GM19099 (cell line): ENCODE measurements around the gene CORO2A.

Experiments
- POLR2A ChIP-seq: IDR thresholded peaks from 3 replicates; pipeline ENCODE4 v1.6.1; 2011; ENCODE audit warnings: low read depth; ENCODE audit not compliant: insufficient read length; ENCODE audit errors: extremely low read depth

CORO2A gene

GRCh38 chr9:98185021-98185567 lies 7.3 kb downstream of the CORO2A start:
- no peak for TF ChIP-seq POLR2A

GRCh38 chr9:98184326-98184725 lies 8.1 kb downstream of the CORO2A start:
- TF ChIP-seq POLR2A = no peak

DNA sequence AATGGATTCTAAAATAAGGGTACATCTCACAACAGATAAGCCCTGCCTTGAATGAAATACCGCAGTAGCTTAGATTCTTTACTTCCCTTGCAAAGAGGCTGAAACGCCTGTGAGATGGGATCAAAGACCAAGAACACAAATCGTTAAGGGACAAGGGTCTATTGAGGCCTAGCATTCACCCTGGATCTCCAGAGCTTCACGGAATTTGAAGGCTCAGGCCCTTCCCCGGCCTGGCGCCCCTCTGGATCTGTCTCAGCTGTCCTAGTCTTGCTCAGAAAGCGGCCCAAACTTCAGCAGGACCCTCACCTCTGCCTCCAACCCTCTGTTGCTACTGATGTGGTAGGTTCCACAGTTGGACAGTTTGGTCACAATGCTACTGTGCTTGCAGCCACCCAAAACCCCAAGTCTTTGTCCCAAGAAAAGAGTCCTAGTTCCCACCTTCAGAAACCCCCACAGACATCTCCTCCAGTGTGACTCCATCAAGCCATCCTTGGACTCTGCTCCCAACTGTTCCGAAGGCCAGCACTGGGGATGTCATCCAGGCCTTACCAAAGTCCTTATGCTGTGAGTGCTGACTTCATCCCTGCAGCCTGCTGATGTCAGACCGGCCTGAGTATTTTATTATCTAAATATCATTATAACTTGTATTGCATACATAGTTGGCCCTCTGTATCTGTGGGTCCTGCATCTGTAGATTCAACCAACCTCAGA lies 9.4 kb downstream of the CORO2A start:
- no peak for TF ChIP-seq POLR2A

- no peak for TF ChIP-seq POLR2A
Observed at GRCh38 chr9:98182069-98182820, 10.2 kb downstream of the CORO2A start.

DNA sequence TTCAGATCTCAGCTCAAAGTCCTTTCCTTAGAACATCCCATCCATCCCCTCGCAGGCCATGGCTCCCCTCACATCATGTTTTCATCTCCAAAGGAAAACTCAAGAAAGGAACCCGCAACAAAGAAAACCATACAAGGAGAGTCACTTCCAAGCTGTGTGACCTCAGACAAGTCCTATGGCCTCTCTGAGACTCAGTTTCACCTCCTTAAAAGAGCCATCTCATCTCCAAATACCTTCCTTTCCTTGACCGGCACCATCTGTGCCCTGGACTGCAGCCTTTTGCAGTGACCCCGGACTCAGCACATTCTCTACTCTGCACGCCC lies 10.7 kb downstream of the CORO2A start:
- TF ChIP-seq POLR2A = no peak

- TF ChIP-seq POLR2A = no peak
Observed at GRCh38 chr9:98180996-98181395, 11.4 kb downstream of the CORO2A start.

DNA sequence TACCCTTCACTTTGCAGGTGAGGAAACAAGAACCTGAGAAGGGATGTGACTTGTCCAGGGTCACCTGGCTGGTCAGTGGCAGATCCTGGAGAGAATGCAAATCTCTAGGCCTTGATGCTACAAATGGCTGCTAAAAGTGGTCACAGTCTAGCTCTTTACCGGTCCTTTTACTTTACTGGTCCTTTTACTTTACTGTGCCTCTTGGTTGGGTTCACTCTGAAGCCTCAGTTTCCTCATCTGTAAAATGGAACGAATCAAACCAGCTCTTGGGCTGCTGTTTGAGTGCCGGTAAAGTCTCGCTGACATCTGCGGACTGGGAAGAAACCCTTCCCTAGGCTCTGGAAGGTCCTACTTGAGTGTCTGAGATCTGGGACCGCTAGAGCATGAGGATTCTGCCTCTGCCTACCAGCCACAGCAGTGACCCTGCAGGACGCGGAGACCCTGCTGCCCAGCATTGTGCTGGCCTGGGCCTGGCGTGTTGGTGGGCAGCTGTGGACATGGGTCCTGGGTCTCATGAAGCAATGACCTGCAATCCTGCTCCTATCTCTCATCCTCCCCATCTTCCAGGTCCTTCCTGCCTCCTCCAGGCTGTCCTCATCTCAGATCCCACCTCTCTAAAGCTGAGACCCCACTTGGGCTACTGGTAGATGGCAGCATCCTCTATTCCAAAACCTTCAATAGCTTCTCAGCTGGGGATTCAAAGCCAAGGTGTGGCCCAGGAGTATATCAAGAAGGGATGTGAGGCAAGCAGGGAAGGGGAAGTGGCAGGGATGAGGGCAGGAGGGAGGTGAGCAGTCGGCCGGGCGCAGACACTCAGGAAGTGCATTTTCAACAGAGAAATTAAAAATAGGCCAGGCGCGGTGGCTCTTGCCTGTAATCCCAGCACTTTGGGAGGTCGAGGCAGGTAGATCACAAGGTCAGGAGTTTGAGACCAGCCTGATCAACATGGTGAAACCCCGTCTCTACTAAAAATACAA lies 13.3 kb downstream of the CORO2A start:
- TF ChIP-seq POLR2A = no peak

DNA sequence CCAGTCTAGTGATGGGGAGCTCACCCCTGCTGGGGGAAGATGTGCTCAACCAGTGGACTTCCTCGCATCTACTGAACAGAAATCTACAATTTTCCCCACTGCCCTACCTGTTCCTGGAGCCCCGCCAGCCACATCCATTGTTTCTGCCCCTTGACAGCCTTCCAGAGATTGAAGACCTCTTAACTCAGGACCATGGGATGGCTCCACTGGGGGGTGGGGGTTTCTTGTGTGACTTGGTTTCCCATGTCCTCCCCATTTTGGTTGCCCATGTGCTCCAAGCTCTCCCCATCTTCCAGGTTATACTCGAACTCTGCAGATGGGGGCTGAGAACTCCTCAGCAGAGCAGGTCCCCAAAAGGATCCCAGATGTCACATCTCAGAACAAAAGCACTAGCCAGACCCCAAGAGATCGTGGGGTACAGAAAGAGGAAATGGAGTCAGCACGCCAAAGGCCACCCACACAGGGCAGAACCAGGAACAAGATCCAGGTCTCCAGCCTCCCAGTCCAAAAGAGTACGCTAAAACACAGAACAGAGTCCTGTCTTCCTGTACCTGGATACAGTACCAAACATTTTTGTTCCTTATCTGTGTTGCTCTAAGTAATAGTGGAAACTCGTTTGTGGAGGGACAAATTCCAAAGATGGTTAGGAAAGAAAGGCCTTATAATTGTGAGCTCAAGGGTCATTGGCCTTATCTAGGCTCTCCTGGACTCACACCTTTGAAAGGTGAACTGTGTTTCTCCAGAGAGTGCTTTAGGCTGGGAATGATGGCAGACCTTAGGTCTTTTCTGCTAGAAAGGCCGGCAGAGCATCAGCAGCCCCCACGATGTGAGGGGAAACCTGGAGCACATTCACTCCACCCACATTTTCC lies 15.8 kb downstream of the CORO2A start:
- TF ChIP-seq POLR2A = no peak

- no peak for TF ChIP-seq POLR2A
Observed at GRCh38 chr9:98175762-98176161, 16.7 kb downstream of the CORO2A start.

DNA sequence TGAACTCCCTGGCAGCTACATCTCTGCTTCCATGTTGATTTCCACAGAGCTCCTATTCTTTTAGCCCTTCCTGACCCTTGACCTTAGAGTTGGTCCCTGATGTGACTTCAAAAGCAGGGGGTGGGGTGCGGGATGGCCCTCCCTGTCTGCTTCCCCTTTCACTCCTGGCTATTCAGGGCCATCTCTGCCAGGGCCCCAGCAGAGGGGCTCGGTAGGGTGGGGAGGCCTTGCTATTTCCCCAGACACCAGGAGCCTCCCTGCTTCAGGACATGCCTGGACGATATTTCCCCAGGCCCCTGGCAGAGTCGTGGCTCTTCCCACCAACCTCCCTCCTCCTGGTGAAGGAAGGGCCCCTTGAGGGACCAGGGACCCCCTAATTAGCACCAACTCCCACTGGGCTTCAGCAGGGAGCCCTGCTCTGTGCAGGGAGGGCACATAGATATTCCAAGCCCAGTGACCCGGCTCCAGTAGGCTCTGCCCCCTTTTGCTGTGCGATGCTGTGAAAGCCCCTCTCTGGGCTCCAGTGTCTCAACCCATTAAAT lies 17.3 kb downstream of the CORO2A start:
- TF ChIP-seq POLR2A = no peak

DNA sequence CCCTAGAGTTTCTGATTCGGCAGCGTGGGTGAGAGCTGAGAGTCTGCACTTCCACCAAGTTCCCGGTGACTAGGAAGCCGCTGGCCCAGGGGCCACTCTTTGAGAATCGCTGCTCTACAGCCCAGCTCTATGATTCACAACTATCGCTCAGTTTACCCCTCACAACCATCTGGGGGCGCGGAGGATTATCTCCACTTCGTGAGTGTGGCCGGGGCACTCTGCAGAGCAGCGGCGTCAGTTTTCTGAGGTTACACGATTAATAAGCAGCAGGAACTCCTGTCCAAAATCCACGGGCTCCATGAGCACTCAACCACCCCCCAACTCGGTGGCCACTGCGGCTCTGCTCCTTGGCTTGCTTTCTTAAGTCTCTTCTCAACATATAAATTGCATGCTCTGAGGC lies 19.3 kb downstream of the CORO2A start:
- no peak for TF ChIP-seq POLR2A

GRCh38 chr9:98172604-98173003 lies 19.8 kb downstream of the CORO2A start:
- no peak for TF ChIP-seq POLR2A

GRCh38 chr9:98171176-98171925 lies 21.1 kb downstream of the CORO2A start:
- TF ChIP-seq POLR2A = no peak
